ENCODE data around the gene NCMAP.

DNA sequence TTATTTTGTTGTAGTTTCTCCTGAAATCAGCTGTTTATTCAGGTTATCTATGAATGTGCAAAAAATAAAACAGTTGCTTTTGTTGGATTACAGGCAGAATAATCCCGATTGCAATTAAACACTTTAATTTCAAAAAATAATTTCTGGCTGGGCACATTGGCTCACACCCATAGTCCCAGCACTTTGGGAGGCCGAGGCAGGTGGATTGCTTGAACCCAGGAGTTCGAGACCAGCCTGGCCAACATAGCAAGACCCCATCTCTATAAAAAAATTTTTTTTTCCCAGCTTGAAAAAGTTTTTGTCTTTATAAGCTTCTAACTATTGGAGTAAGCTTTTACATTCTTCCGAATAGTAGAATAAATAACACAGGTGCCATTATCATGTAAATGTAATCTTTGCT is 38.0 kb upstream of the NCMAP start:
- no peak for TF ChIP-seq TAF1 (IDR thresholded peaks at IDR 0.05; ENCODE audit: low read depth, low read length)
- no peak for TF ChIP-seq BACH1 (IDR thresholded peaks at IDR 0.05; ENCODE audit: low read length)
- TF ChIP-seq, protein P1, sequence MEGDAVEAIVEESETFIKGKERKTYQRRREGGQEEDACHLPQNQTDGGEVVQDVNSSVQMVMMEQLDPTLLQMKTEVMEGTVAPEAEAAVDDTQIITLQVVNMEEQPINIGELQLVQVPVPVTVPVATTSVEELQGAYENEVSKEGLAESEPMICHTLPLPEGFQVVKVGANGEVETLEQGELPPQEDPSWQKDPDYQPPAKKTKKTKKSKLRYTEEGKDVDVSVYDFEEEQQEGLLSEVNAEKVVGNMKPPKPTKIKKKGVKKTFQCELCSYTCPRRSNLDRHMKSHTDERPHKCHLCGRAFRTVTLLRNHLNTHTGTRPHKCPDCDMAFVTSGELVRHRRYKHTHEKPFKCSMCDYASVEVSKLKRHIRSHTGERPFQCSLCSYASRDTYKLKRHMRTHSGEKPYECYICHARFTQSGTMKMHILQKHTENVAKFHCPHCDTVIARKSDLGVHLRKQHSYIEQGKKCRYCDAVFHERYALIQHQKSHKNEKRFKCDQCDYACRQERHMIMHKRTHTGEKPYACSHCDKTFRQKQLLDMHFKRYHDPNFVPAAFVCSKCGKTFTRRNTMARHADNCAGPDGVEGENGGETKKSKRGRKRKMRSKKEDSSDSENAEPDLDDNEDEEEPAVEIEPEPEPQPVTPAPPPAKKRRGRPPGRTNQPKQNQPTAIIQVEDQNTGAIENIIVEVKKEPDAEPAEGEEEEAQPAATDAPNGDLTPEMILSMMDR (IDR thresholded peaks at IDR 0.05; ENCODE audit: control extremely low read depth in 1 of 3, insufficient read depth in 1 of 3, low read depth in 1 of 3, low read length in 3 of 3): no peak
- TF ChIP-seq POLR2AphosphoS5 (IDR thresholded peaks at IDR 0.05; ENCODE audit: low read depth, low read length): no peak
- no peak for TF ChIP-seq SIN3A (conservative IDR thresholded peaks at IDR 0.05 in 1 of 2, IDR thresholded peaks at IDR 0.05 in 1 of 2; ENCODE audit: low read depth in 1 of 2, low read length in 2 of 2)
- TF ChIP-seq RAD21 (IDR thresholded peaks at IDR 0.05 in 1 of 2, conservative IDR thresholded peaks at IDR 0.05 in 1 of 2; ENCODE audit: low read depth in 2 of 2, low read length in 2 of 2): no peak
- no peak for TF ChIP-seq EZH2 (IDR thresholded peaks at IDR 0.05; ENCODE audit: low read depth, low read length, severe bottlenecking)
- no peak for TF ChIP-seq BRCA1 (IDR thresholded peaks at IDR 0.05; ENCODE audit: low read depth, low read length)
- no peak for TF ChIP-seq CBX5 (IDR thresholded peaks at IDR 0.05; ENCODE audit: low read depth, low read length)

All from H1 (cell line).